ENCODE measurements around the gene RAP2B.
"Not testable (repeated sequence)": the region's sequence is repeated elsewhere in the genome, so short reads cannot be mapped to it uniquely, and the experiment has no call there.

RAP2B gene

DNA sequence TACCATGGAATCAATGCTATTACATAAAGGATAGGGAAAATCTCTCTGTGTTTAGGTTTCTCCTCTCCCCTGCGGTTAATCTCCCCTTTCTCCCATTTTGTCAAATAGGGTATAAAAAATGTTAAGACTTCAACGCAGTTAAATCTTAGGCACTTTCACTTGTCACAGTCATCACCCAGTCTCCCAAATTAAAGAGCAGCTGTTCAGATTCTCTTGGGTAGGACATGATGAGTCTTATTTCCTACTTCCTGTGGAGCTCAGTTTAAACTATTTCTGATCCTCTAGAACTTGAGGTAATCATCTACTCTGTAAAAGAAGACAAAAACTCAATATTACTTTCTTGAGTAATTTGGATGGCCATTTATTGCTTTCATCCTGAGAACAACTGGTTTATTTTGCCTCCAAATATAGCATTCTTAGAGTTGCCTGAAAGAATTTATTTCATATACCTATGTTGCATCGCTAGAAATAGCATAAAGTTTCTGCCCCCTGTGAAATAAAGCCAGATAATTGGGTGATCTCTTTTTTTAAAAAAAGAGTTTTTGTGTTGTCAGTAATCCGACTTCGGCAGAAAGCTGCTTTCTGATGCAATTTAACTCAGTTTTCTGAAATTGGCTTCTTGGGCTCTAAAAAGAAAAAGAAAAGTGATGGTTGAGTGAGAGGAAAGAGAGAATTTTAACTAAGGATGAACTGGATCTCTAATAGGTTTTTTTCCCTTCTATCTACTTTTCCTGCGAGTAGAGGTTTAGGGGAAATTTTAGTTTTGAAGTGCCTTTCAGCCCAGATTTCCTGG lies 20.7 kb downstream of the RAP2B start:
- Histone ChIP-seq H3K4me3 (replicated peaks; ENCODE audit: insufficient read depth, low read length) (no peak overlapping the region), H3K27ac (replicated peaks) (no peak overlapping the region), H3K27me3 (ENCODE audit: insufficient read depth, poor library complexity, severe bottlenecking) (no peaks in the 10 kb centered on the region)
- DNase-seq (ENCODE audit: low read depth in 1 of 2, low spot score in 1 of 2), result no peak
- TF ChIP-seq GABPA (IDR thresholded peaks at IDR 0.05; ENCODE audit: low read depth) (no peak), POLR2AphosphoS5 (IDR thresholded peaks at IDR 0.05; ENCODE audit: low read depth) (no peak), SPI1 (IDR thresholded peaks at IDR 0.05; ENCODE audit: borderline replicate concordance, low read depth) (no peak)
- TF ChIP-seq, protein P1, sequence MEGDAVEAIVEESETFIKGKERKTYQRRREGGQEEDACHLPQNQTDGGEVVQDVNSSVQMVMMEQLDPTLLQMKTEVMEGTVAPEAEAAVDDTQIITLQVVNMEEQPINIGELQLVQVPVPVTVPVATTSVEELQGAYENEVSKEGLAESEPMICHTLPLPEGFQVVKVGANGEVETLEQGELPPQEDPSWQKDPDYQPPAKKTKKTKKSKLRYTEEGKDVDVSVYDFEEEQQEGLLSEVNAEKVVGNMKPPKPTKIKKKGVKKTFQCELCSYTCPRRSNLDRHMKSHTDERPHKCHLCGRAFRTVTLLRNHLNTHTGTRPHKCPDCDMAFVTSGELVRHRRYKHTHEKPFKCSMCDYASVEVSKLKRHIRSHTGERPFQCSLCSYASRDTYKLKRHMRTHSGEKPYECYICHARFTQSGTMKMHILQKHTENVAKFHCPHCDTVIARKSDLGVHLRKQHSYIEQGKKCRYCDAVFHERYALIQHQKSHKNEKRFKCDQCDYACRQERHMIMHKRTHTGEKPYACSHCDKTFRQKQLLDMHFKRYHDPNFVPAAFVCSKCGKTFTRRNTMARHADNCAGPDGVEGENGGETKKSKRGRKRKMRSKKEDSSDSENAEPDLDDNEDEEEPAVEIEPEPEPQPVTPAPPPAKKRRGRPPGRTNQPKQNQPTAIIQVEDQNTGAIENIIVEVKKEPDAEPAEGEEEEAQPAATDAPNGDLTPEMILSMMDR (IDR thresholded peaks at IDR 0.05; ENCODE audit: insufficient read depth, low read length), result no peak
- TF ChIP-seq, protein P2, sequence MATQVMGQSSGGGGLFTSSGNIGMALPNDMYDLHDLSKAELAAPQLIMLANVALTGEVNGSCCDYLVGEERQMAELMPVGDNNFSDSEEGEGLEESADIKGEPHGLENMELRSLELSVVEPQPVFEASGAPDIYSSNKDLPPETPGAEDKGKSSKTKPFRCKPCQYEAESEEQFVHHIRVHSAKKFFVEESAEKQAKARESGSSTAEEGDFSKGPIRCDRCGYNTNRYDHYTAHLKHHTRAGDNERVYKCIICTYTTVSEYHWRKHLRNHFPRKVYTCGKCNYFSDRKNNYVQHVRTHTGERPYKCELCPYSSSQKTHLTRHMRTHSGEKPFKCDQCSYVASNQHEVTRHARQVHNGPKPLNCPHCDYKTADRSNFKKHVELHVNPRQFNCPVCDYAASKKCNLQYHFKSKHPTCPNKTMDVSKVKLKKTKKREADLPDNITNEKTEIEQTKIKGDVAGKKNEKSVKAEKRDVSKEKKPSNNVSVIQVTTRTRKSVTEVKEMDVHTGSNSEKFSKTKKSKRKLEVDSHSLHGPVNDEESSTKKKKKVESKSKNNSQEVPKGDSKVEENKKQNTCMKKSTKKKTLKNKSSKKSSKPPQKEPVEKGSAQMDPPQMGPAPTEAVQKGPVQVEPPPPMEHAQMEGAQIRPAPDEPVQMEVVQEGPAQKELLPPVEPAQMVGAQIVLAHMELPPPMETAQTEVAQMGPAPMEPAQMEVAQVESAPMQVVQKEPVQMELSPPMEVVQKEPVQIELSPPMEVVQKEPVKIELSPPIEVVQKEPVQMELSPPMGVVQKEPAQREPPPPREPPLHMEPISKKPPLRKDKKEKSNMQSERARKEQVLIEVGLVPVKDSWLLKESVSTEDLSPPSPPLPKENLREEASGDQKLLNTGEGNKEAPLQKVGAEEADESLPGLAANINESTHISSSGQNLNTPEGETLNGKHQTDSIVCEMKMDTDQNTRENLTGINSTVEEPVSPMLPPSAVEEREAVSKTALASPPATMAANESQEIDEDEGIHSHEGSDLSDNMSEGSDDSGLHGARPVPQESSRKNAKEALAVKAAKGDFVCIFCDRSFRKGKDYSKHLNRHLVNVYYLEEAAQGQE (IDR thresholded peaks at IDR 0.05; ENCODE audit: insufficient replicate concordance, low read depth), result no peak

DNA sequence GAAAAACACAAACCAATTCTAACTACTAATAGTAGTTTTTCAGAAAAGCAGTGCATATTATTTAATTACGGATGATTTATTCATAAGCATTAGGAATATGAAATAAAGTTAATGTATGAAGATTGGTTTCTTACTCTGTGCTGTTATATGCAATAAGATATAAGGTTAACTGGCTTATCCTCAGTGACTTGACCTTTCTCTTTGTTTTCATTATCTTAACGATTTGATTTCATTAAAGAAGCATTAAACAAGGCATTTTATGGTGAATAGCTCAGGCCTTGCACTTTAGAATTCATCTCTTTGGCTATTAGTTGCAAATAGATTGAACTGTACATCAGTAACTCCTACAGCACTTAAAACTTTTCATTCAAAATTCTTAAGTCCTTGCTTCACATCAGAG lies 28.9 kb downstream of the RAP2B start:
- DNase-seq (ENCODE audit: low read depth in 1 of 2, low spot score in 1 of 2), result no peak
- no peaks in the 10 kb centered on the region for H3K27me3 ChIP-seq (ENCODE audit: insufficient read depth, poor library complexity, severe bottlenecking)
- no peak overlapping the region for H3K27ac ChIP-seq (replicated peaks)
- TF ChIP-seq, protein P2 (IDR thresholded peaks at IDR 0.05; ENCODE audit: insufficient replicate concordance, low read depth), result no peak
- no peak for TF ChIP-seq POLR2AphosphoS5 (IDR thresholded peaks at IDR 0.05; ENCODE audit: low read depth)
- TF ChIP-seq, protein P1 (IDR thresholded peaks at IDR 0.05; ENCODE audit: insufficient read depth, low read length), result no peak
- TF ChIP-seq SPI1 (IDR thresholded peaks at IDR 0.05; ENCODE audit: borderline replicate concordance, low read depth), result no peak
- TF ChIP-seq GABPA (IDR thresholded peaks at IDR 0.05; ENCODE audit: low read depth), result no peak
- H3K4me3 ChIP-seq (replicated peaks; ENCODE audit: insufficient read depth, low read length), result no peak overlapping the region

DNA sequence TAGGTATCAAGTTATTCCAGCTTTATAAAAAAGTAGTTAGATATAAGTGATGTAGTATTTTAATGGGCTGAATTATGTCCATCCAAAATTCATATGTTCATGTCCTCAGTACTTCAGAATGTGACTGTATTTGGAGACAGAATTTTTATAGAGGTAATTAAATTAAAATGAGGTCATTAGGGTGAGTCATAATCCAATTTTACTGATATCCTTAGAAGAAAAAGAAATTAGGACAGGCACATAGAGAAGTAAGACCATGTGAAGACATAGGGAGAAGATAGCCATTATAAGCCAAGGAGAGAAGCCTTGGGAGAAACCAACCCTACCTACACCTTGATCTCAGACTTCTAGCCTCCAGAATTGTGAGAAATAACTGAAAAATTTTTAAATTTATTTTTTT lies 30.3 kb downstream of the RAP2B start:
- Histone ChIP-seq H3K4me3 (replicated peaks; ENCODE audit: insufficient read depth, low read length) (no peak overlapping the region), H3K27me3 (ENCODE audit: insufficient read depth, poor library complexity, severe bottlenecking) (no peaks in the 10 kb centered on the region), H3K27ac (replicated peaks) (no peak overlapping the region)
- TF ChIP-seq POLR2AphosphoS5 (IDR thresholded peaks at IDR 0.05; ENCODE audit: low read depth) (no peak), SPI1 (IDR thresholded peaks at IDR 0.05; ENCODE audit: borderline replicate concordance, low read depth) (no peak), GABPA (IDR thresholded peaks at IDR 0.05; ENCODE audit: low read depth) (no peak)
- TF ChIP-seq, protein P1 (IDR thresholded peaks at IDR 0.05; ENCODE audit: insufficient read depth, low read length), result no peak
- TF ChIP-seq, protein P2 (IDR thresholded peaks at IDR 0.05; ENCODE audit: insufficient replicate concordance, low read depth), result no peak
- no peak for DNase-seq (ENCODE audit: low read depth in 1 of 2, low spot score in 1 of 2)

DNA sequence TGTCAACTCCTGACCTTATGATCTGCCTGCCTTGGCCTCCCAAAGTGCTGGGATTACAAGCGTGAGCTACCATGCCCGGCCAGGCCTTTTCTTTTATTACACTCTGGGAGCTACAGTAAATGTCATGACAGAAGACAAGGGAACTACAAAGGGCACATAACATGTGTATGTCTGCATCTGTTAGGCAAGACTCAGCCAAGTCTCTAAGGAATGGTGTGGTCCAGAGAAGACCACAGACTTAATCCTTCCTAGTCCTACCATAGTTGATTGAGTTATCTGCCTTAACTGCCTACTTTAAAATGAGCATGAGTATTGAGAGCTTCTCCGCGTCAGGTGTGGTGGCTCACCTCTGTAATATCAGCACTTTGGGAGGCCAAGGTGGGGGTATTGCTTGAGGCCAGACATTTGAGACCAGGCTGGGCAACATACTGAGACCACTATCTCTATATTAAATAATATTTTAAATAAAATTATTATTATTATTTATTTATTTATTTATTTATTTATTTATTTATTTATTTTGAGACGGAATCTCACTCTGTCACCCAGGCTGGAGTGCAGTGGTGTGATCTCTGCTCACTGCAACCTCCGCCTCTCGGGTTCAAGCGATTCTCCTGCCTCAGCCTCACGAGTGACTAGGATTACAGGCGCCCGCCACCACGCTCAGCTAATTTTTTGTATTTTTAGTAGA lies 31.9 kb downstream of the RAP2B start:
- not testable (repeated sequence) for H3K27me3 ChIP-seq (ENCODE audit: insufficient read depth, poor library complexity, severe bottlenecking); H3K27ac ChIP-seq (replicated peaks); H3K4me3 ChIP-seq (replicated peaks; ENCODE audit: insufficient read depth, low read length); DNase-seq (ENCODE audit: low read depth in 1 of 2, low spot score in 1 of 2)

All from HL-60 (cell line).